Endothelial cell of umbilical vein (primary cell): Measurements from ENCODE around the gene SLIT2.

ENCODE experiments used
- EZH2 ChIP-seq: IDR thresholded peaks from 2 replicates; pipeline ENCODE4 v1.6.1; 2012; ENCODE audit warnings: borderline replicate concordance, low read depth, mild to moderate bottlenecking, moderate library complexity, low read length, inconsistent platforms; ENCODE audit not compliant: severe bottlenecking
- FOS ChIP-seq: IDR thresholded peaks from 2 replicates; pipeline ENCODE4 v1.6.1; 2011; ENCODE audit warnings: mild to moderate bottlenecking, low read length, moderate library complexity, borderline replicate concordance; ENCODE audit not compliant: insufficient read depth
- JUN ChIP-seq: IDR thresholded peaks from 2 replicates; pipeline ENCODE4 v1.6.1; 2011; ENCODE audit warnings: borderline replicate concordance, low read depth; ENCODE audit not compliant: insufficient read length, insufficient read depth
- MYC ChIP-seq: IDR thresholded peaks from one replicate; pipeline ENCODE4 v1.6.1; 2011; ENCODE audit warnings: mild to moderate bottlenecking, low read depth, low read length
- POLR2A ChIP-seq: IDR thresholded peaks from 2 replicates; pipeline ENCODE4 v1.6.1; 2012; ENCODE audit warnings: low read depth, mild to moderate bottlenecking, control low read depth, low read length
- TF ChIP-seq, protein P1 (sequence below), 2 donors: IDR thresholded peaks; 1 replicate in 1 of 2; 2 replicates in 1 of 2; pipeline ENCODE4 v1.5.1; 2011; ENCODE audit warnings: low read length in 2 of 2, mild to moderate bottlenecking in 2 of 2, moderate library complexity in 2 of 2, control low read depth in 1 of 2, inconsistent platforms in 1 of 2, low read depth in 1 of 2; ENCODE audit not compliant: insufficient read depth in 1 of 2; ENCODE audit errors: extremely low read depth in 1 of 2

DNA sequence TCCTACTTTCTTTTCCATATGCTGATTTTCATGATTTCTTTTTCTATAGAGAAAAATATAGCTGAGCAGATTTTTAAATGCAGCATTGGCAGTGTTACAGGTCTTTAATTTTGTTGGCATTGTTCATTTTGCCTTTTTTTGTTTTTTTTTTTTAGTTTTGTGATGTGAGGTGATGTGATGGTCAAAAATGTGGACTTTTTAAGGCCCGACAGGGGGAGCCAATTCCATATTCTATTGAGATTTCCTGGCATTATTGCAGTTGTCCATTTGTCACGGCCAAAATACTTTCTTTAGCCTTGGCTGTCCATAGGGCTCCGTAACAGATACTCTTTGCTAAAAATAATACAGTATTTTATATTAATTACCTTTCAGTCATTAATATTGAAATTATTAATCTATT, 47.8 kb downstream of the SLIT2 start:
- TF ChIP-seq EZH2 = no peak
- TF ChIP-seq, protein P1, sequence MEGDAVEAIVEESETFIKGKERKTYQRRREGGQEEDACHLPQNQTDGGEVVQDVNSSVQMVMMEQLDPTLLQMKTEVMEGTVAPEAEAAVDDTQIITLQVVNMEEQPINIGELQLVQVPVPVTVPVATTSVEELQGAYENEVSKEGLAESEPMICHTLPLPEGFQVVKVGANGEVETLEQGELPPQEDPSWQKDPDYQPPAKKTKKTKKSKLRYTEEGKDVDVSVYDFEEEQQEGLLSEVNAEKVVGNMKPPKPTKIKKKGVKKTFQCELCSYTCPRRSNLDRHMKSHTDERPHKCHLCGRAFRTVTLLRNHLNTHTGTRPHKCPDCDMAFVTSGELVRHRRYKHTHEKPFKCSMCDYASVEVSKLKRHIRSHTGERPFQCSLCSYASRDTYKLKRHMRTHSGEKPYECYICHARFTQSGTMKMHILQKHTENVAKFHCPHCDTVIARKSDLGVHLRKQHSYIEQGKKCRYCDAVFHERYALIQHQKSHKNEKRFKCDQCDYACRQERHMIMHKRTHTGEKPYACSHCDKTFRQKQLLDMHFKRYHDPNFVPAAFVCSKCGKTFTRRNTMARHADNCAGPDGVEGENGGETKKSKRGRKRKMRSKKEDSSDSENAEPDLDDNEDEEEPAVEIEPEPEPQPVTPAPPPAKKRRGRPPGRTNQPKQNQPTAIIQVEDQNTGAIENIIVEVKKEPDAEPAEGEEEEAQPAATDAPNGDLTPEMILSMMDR (IDR thresholded peaks at IDR 0.05; ENCODE audit: extremely low read depth in 1 of 2, insufficient read depth in 1 of 2, low read depth in 1 of 2, low read length in 2 of 2) = peak; percentile 40 to 48
- TF ChIP-seq JUN = no peak
- no peak for TF ChIP-seq FOS
- TF ChIP-seq POLR2A = no peak
- TF ChIP-seq MYC = no peak
